HG03175 (cell line): ENCODE measurements around the gene CDC34.

Experiments used
- ATAC-seq: cut with Tn5 transposase; IDR thresholded peaks from one replicate; pipeline ENCODE4 v1.9.1; 2021; ENCODE audit warnings: mild to moderate bottlenecking, moderate library complexity; ENCODE audit not compliant: unreplicated experiment

The CDC34 gene

GRCh38 chr19:585551-586110, 54.1 kb downstream of the CDC34 start:
- no peak for ATAC-seq

GRCh38 chr19:588093-588740, 56.7 kb downstream of the CDC34 start:
- ATAC-seq, result no peak

DNA sequence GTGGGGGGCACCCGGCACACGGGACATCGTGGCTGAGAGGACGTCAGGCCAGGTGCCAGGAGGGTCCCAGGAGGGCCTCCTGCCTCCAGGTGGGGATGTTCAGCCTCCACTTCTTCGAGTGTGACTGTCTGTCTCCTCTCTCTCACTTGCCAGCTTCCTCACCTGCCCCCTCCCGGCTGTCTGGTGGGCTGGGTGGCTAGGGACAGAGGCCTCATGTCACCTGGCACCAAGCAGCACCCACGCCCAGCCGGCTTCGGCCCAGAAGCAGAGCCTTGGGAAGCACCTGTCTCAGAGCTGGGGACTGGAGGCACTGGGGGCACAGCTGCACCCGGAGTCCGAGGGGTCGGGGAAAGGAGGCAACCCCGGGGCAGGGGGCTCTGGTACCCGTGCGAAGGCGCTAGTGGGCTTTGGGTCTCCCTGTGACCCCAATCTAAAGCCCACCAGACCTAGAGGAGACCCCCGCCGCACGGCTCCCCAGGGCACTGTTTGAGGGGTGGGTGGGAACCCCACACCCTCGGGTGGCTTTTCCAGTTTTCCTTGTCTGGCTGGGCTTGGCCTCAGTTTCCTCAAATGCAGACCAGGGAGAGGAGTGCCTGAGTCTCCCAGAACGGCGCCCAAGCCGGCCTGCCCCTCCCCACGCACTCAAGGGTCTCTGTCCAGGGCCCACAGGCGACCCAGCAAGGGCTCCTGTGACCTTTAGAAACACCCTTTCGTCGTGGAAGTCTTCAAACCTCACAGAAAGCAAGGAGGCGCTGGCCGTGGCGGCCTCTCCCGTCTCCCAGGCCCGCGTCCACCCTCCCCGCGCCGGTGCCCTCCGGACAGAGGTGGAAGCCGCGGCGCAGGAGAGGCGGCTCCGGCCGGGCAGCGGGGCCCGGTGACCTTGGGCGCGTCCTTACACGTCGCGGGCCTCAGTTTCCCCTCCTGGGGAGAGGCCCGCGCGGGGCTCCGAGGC, 57.5 kb downstream of the CDC34 start:
- no peak for ATAC-seq

DNA sequence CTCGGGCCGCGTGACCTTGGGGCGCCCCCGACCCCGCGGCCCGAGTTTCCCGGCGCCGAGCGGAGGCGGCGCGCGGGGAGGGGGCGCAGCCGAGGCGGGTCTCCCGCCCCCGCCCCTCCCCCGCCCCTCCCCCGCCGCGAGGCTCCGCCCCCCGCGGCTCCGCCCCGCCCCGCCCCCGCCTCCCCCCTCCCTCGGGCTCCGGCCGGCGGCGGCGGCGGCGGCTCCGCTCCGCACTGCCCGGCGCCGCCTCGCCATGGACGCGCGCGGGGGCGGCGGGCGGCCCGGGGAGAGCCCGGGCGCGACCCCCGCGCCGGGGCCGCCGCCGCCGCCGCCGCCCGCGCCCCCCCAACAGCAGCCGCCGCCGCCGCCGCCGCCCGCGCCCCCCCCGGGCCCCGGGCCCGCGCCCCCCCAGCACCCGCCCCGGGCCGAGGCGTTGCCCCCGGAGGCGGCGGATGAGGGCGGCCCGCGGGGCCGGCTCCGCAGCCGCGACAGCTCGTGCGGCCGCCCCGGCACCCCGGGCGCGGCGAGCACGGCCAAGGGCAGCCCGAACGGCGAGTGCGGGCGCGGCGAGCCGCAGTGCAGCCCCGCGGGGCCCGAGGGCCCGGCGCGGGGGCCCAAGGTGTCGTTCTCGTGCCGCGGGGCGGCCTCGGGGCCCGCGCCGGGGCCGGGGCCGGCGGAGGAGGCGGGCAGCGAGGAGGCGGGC, 58.3 kb downstream of the CDC34 start, which contains the start of gene HCN2:
TSS of gene HCN2 (plus strand) at position 189 of the 703 bp plus-strand sequence. CDS start at position 254, 65 bp downstream.
- no peak for ATAC-seq

- ATAC-seq, result no peak
Observed at GRCh38 chr19:590396-590745, 58.8 kb downstream of the CDC34 start.

DNA sequence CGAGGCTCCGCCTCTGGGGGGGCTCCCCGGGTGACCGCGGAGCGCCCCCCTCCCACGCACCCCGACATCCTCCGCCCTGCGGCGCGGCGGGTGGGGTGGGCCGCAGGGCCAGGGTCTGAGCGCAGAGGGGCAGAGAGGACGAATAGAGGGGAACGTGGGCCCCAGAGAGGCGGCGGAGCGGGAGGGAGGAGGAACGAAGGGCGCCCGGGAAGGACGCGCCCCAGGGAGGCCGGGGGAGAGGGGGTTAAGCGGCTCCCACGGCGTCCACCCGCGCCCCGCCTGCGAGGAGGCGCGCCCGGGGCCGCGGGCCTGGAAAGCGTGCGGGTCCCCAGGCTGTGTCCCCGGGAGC, 59.2 kb downstream of the CDC34 start:
- ATAC-seq, result no peak

DNA sequence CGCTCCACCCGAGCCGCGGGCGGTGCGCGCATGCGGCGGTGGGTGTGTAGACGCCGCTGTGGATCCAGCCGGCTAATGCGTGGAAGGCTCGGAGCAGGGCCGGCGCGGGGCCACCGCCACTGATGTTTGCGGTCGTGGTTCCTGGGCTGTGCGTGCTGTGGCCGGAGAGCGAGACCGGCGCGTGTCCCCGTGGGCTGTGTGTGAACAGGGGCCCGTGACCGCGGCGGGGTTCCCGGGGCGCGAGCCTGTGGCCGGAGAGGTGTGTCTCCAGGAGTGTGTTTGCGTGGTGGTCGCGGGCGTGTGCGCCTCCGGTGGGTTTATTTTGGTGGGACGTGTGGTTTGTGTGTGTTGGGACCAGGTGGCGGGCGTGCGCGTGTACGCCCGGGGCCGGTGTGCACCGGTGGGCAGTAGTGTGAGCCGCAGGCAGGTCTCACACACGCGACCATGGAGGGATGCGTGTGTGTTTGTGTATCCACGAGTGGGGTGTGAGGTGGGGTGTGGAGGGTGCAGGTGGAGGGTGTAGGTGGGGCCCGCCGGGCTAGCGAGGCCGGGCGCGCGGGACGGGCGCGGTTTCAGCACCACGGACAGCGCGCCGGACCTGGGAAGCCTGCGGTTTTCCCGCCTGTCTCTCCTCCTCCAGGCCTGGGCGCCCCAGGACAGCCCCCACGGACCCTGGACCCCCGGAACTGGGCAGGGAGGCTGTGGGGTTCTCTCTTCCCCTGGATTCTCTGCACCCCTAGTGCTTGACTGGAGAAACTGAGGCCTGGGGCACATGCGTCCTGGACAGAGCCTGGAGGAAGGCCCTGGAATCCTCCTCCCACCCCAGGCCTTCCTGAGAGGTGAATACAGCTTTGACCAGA, 59.8 kb downstream of the CDC34 start:
- no peak for ATAC-seq
